ENCODE measurements around the gene COPG1. TPM values are rescaled to one million over a fixed set of nuclear protein-coding genes. Genes with fewer than 3 reads are reported as not detected.

Gene COPG1
- polyA plus RNA-seq, 1 of the 3 experiments (the other 2 are of a cell fraction), result 114 TPM

DNA sequence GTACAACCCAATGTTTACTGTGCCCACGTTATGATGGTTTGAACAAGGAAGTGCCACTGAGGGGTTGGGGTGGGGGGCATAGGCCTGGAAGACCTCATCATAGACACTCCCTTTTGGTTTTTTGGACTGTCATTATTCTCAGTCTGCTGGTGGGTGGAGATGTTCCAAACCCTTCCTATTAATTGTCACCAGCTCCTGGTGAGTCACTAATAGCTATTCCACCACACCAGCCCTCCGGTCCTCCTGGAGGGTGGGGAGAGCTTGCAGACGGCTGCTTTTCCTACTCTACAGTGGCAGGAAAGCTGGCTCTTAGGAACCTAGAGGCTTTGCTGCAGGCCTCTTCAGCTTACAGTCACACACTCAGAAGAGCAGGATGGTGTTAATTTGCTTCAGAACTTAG, 9.0 kb upstream of the COPG1 start:
- Histone ChIP-seq H3K27me3 (ENCODE audit: insufficient read depth) (no peaks in the 10 kb centered on the region), H3K4me3 (ENCODE audit: low read depth in 2 of 2, low read length in 1 of 2) (no peak overlapping the region), H2AFZ (ENCODE audit: low read depth) (no peak overlapping the region), H3K27ac (ENCODE audit: low read depth in 2 of 2, low read length in 1 of 2) (no peak overlapping the region), H4K20me1 (ENCODE audit: insufficient read depth) (no peaks in the 10 kb centered on the region), H3F3A (replicated peaks; ENCODE audit: insufficient read depth) (peaks cover 12% of the 10 kb centered on the region), H3K79me2 (ENCODE audit: insufficient read depth) (no peaks in the 10 kb centered on the region; the same call in 1 of the 2 replicates), H3K4me2 (no peak overlapping the region), H3K9ac (no peak overlapping the region), H3K36me3 (replicated peaks in 1 of 2; ENCODE audit: control insufficient read depth in 1 of 2, insufficient read depth in 2 of 2, low read length in 1 of 2) (no peaks in the 10 kb centered on the region), H3K4me1 (ENCODE audit: control insufficient read depth in 1 of 2, insufficient read depth in 2 of 2, low read depth in 1 of 2, low read length in 1 of 2) (peaks cover 0 to 14% of the 10 kb centered on the region in 2 experiments; a peak in 1 of 4 replicates), H3K9me3 (no peaks in the 10 kb centered on the region), H3K9me2 (no peaks in the 10 kb centered on the region)
- DNase-seq, result no peak
- TF ChIP-seq FOSL2 (IDR thresholded peaks at IDR 0.05; ENCODE audit: borderline replicate concordance, low read depth) (0 out of 2 replicates have a peak, but pooled peaks have one; percentile 11), TEAD4 (IDR thresholded peaks at IDR 0.05; ENCODE audit: borderline replicate concordance, insufficient read depth) (no peak)
- WGBS (ENCODE audit: low lambda C conversion rate), result 38% methylated on average over 3 of the region's 3 CpGs
- ChIA-PET POLR2A (no interaction called here), CTCF (interaction anchor here (0.7 to 1.6 kb wide), 3 partner anchors 32 to 270 kb away, joined by 3 to 10 read pairs (median 4); no protein-coding TSS in a partner anchor)

DNA sequence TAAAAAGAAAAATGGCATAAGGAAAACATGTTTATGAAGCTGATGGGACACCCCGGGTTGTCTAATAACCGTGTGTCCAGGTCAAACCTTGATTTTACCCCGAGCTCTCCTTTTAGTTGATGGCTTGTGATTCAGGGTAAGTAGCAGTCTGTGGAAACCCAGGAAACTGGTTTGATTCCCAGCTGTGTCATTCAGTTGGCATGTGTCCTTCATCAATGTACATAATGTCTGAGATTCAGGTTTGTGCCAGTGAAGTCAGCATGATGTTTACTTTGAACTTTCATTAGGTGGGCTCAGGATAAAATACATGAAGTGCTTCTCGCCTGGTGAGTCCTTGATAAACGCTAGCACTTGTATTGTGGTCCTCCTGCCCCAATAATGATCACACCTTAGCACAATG, 4.3 kb upstream of the COPG1 start:
- Histone ChIP-seq H3K9ac (no peak overlapping the region), H3K27ac (ENCODE audit: low read depth in 2 of 2, low read length in 1 of 2) (peak overlapping the region in 1 of 2 experiments; percentile 45; a peak in 1 of 4 replicates), H3K4me3 (ENCODE audit: low read depth in 2 of 2, low read length in 1 of 2) (no peak overlapping the region; a peak in 1 of 4 replicates)

More for the DNA sequence above, 4.3 kb upstream of the COPG1 start:
- Histone ChIP-seq H3K27me3 (ENCODE audit: insufficient read depth) (no peaks in the 10 kb centered on the region), H3F3A (replicated peaks; ENCODE audit: insufficient read depth) (peaks cover 20% of the 10 kb centered on the region), H3K79me2 (ENCODE audit: insufficient read depth) (peaks cover 26% of the 10 kb centered on the region), H3K9me3 (no peaks in the 10 kb centered on the region), H2AFZ (ENCODE audit: low read depth) (peak overlapping the region; percentile 31; the same call in 1 of the 2 replicates), H3K4me2 (0 out of 2 replicates have a peak overlapping the region, but pooled peaks have one; percentile 49), H3K9me2 (no peaks in the 10 kb centered on the region), H3K36me3 (replicated peaks in 1 of 2; ENCODE audit: control insufficient read depth in 1 of 2, insufficient read depth in 2 of 2, low read length in 1 of 2) (no peaks in the 10 kb centered on the region), H3K4me1 (ENCODE audit: control insufficient read depth in 1 of 2, insufficient read depth in 2 of 2, low read depth in 1 of 2, low read length in 1 of 2) (peaks cover 8 to 13% of the 10 kb centered on the region in 2 experiments; a peak in 2 of 4 replicates), H4K20me1 (ENCODE audit: insufficient read depth) (no peaks in the 10 kb centered on the region)
- ChIA-PET POLR2A (no interaction called here), CTCF (interaction anchor here (0.6 to 7.8 kb wide), 61 partner anchors 11 to 628 kb away, joined by 3 to 140 read pairs (median 5); partner anchors contain the start of genes CFAP92, CNBP and RAB43)
- TF ChIP-seq RXRA (IDR thresholded peaks at IDR 0.05; ENCODE audit: borderline replicate concordance, low read depth), result no peak
- TF ChIP-seq FOSL2 (IDR thresholded peaks at IDR 0.05; ENCODE audit: borderline replicate concordance, low read depth), result no peak
- TF ChIP-seq, protein P1, sequence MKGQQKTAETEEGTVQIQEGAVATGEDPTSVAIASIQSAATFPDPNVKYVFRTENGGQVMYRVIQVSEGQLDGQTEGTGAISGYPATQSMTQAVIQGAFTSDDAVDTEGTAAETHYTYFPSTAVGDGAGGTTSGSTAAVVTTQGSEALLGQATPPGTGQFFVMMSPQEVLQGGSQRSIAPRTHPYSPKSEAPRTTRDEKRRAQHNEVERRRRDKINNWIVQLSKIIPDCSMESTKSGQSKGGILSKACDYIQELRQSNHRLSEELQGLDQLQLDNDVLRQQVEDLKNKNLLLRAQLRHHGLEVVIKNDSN (IDR thresholded peaks at IDR 0.05; ENCODE audit: borderline replicate concordance, low read depth), result no peak
- no peak for TF ChIP-seq SMC3 (IDR thresholded peaks at IDR 0.05; ENCODE audit: low read depth, low read length)
- no peak for TF ChIP-seq MEF2A (IDR thresholded peaks at IDR 0.05; ENCODE audit: borderline replicate concordance, low read depth)
- TF ChIP-seq MAX (IDR thresholded peaks at IDR 0.05; ENCODE audit: low read depth), result no peak
- TF ChIP-seq, protein P2, sequence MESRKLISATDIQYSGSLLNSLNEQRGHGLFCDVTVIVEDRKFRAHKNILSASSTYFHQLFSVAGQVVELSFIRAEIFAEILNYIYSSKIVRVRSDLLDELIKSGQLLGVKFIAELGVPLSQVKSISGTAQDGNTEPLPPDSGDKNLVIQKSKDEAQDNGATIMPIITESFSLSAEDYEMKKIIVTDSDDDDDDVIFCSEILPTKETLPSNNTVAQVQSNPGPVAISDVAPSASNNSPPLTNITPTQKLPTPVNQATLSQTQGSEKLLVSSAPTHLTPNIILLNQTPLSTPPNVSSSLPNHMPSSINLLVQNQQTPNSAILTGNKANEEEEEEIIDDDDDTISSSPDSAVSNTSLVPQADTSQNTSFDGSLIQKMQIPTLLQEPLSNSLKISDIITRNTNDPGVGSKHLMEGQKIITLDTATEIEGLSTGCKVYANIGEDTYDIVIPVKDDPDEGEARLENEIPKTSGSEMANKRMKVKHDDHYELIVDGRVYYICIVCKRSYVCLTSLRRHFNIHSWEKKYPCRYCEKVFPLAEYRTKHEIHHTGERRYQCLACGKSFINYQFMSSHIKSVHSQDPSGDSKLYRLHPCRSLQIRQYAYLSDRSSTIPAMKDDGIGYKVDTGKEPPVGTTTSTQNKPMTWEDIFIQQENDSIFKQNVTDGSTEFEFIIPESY (IDR thresholded peaks at IDR 0.05; ENCODE audit: borderline replicate concordance, low read depth), result no peak
- TF ChIP-seq FOXM1 (IDR thresholded peaks at IDR 0.05; ENCODE audit: low read depth), result no peak
- no peak for TF ChIP-seq NRF1 (IDR thresholded peaks at IDR 0.05; ENCODE audit: low read depth, low read length)
- TF ChIP-seq, protein P3, sequence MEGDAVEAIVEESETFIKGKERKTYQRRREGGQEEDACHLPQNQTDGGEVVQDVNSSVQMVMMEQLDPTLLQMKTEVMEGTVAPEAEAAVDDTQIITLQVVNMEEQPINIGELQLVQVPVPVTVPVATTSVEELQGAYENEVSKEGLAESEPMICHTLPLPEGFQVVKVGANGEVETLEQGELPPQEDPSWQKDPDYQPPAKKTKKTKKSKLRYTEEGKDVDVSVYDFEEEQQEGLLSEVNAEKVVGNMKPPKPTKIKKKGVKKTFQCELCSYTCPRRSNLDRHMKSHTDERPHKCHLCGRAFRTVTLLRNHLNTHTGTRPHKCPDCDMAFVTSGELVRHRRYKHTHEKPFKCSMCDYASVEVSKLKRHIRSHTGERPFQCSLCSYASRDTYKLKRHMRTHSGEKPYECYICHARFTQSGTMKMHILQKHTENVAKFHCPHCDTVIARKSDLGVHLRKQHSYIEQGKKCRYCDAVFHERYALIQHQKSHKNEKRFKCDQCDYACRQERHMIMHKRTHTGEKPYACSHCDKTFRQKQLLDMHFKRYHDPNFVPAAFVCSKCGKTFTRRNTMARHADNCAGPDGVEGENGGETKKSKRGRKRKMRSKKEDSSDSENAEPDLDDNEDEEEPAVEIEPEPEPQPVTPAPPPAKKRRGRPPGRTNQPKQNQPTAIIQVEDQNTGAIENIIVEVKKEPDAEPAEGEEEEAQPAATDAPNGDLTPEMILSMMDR (IDR thresholded peaks at IDR 0.05), result no peak
- no peak for TF ChIP-seq TCF12 (IDR thresholded peaks at IDR 0.05)
- TF ChIP-seq SIN3A (IDR thresholded peaks at IDR 0.05; ENCODE audit: borderline replicate concordance, low read depth, low read length), result no peak
- TF ChIP-seq, protein P4, sequence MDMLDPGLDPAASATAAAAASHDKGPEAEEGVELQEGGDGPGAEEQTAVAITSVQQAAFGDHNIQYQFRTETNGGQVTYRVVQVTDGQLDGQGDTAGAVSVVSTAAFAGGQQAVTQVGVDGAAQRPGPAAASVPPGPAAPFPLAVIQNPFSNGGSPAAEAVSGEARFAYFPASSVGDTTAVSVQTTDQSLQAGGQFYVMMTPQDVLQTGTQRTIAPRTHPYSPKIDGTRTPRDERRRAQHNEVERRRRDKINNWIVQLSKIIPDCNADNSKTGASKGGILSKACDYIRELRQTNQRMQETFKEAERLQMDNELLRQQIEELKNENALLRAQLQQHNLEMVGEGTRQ (IDR thresholded peaks at IDR 0.05; ENCODE audit: borderline replicate concordance, low read depth, low read length), result no peak
- no peak for TF ChIP-seq GATA2 (CRISPR knock-in tag; IDR thresholded peaks at IDR 0.05)
- no peak for DNase-seq
- WGBS (ENCODE audit: low lambda C conversion rate), result 79% methylated on average over 5 of the region's 5 CpGs
